ENCODE data around the gene PPP2R2D.
"Not testable (repeated sequence)": the region's sequence is repeated elsewhere in the genome, so short reads cannot be mapped to it uniquely, and the experiment has no call there.

PPP2R2D gene

GRCh38 chr10:131909014-131909808 lies 8.4 kb downstream of the PPP2R2D start:
- DNase-seq: no peak

GRCh38 chr10:131909929-131910328 lies 9.1 kb downstream of the PPP2R2D start:
- DNase-seq: no peak

DNA sequence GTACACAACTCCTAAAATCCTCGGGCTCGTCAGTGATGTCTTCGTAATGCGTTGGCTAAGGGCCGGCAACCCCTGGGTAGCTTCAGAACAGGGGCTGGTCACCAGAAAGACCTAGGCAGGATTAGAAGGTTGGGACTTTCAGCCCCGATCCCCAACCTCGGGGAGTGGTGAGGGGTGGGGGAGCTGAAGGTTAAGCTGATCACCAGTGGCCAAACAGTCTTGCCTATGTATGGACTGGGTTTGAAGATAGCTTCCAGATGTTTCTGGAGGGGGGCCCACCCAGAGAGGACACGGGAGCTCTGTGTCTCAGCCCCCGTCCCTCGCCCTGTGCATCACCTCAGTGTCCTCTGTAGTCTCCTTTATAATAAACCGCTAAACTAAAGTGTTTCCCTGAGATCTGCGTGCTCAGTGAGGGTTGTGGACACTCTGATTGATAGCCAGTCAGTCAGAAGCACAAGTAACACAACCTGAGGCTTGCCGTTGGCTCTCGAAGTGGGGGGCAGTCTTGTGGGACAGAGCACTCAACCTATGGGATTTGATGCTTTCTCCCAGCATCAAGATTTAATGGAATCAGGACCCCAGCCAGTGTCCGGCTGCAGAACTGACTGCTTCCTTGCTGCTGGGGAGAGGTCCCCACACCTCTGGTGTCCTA lies 10.0 kb downstream of the PPP2R2D start:
- no peak for DNase-seq

GRCh38 chr10:131911451-131911850 lies 10.6 kb downstream of the PPP2R2D start:
- DNase-seq: no peak

- DNase-seq: no peak
Observed at GRCh38 chr10:131912620-131913019, 11.8 kb downstream of the PPP2R2D start.

DNA sequence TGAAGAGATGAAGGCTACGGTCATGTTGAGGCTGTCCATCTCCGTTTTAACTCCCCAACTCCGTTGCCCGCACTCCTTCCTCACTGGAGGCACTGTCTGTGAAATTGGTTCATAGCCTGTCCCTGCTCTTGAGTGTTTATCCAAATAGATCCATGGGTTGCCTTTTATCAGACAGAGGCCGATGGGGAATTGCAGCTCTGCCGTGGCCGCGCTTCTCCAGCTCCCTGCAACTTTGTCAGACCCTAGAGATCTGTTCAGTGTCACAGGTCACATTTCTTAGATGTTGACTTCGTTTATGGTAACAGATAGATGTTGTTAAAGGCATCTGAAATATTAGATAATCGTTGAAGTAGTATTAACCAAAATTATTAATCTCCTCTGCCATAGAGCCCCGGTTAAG lies 14.7 kb downstream of the PPP2R2D start:
- no peak for DNase-seq

DNA sequence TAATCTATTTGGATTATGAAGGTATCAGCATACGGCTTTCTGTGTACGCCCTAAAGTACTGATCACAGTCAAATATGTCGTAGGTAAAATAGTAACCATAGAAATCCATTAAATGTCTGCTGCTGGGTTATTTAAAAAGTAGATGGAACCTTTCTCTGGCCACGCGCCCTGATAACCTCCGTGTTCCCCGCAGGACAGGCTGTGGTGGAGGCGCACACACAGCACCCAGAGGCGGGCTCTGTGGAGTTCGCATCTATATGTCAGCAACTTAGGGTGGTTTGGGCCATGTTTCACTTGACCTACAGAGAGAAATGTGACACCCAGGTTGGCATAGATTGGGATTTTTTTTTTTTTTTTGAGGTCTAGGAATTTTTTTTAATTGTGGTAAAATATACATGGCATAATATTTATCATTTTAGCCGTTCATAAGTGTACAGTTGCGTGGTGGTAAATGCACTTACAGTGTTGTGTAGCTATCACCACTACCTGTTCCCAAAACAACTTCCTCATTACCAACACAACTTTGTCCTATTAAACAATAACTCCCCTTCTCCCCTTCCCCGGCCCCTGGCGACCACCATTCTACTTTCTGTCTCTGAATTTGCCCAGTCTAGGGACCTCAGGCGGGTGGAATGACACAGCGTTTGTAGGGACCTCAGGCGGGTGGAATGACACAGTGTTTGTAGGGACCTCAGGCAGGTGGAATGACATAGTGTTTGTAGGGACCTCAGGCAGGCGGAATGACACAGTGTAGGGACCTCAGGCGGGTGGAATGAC lies 15.4 kb downstream of the PPP2R2D start:
- DNase-seq: no peak

- not testable (repeated sequence) for DNase-seq
Observed at GRCh38 chr10:131916767-131917160, 16.0 kb downstream of the PPP2R2D start.

DNA sequence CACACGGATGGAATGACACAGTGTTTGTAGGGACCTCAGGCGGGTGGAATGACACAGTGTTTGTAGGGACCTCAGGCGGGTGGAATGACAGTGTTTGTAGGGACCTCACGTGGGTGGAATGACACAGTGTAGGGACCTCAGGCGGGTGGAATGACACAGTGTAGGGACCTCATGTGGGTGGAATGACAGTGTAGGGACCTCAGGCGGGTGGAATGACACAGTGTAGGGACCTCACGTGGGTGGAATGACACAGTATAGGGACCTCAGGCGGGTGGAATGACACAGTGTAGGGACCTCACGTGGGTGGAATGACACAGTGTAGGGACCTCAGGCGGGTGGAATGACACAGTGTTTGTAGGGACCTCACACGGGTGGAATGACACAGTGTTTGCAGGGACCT lies 16.7 kb downstream of the PPP2R2D start:
- not testable (repeated sequence) for DNase-seq

- DNase-seq: not testable (repeated sequence)
Observed at GRCh38 chr10:131919461-131919860, 18.7 kb downstream of the PPP2R2D start.

DNA sequence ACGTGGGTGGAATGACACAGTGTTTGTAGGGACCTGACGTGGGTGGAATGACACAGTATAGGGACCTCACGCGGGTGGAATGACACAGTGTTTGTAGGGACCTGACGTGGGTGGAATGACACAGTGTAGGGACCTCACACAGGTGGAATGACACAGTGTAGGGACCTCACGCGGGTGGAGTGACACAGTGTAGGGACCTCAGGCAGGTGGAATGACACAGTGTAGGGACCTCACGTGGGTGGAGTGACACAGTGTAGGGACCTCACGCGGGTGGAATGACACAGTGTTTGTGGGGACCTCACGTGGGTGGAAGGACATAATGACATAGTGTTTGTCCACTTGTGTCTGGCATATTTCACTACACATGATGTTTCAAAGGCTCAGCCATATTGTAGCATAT lies 19.3 kb downstream of the PPP2R2D start:
- no peak for DNase-seq

- DNase-seq: no peak
Observed at GRCh38 chr10:131920693-131921092, 19.9 kb downstream of the PPP2R2D start.

DNA sequence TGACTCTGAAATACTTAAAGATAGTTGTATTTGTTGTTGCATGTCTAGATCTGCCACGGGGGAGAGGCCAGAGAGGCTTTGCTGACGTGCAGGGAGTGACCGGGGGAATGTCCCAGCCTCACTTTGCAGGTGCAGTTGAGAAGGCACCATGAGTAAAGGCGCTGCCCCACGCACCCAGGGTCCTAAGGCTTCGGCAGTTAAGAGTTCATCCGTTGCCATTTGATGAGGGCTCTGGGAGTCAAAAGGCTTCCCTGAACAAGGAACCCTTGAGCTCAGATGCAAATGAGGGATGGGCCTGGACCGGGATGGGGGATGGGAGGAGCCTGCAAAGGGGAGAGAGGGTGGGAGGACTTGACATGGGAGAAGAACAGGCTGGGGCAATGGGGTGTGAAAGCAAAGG lies 20.4 kb downstream of the PPP2R2D start:
- DNase-seq: no peak

- no peak for DNase-seq
Observed at GRCh38 chr10:131923038-131923756, 22.4 kb downstream of the PPP2R2D start.

DNA sequence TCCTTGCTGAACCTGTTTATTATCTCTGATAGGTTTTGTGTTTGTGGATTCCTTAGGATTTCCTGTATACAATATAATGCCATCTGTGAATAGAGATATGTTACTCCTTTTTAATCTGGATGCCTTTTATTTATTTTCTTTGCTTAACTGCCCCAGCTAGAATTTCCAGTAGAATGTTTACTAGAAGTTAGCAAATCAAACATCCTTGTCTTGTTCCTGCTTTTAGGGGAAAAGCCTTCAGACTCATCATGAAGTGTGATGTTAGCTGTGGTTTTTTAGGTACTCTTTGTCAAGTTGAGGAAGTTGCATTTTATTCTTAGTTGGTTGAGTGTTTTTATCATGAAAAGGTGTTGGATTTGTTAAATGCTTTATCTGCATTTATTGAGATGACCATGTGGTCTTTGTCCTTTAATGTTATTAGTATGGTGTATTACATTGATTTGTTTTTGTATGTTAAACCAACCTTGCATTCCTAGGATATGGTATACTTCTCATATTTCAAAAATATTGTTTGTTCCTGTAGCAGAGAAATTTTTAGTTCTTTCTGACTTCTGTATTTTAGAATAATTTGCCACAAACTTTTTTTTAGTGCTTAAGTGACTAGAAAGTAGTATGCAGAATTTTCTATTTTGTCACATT lies 24.3 kb downstream of the PPP2R2D start:
- DNase-seq: no peak

DNA sequence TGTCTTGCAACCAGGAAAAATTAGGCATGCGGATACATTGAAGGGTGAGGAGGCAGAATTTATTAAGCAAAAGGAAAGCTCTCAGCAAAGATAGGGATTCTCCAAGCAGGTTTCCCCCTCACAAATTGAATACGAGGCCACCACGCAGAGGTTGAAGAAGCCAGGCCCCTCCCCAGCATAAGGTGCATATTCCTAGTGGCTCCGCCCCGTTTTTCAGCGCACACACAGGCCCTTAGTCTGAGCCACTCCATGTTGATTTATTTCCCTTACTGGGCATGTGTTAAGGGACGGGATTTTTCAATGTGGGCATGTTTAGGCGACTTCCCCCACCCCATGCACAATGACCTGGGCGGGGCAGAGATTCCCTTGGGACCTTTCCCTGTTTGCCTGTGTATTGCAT lies 24.9 kb downstream of the PPP2R2D start:
- DNase-seq: no peak

- no peak for DNase-seq
Observed at GRCh38 chr10:131926253-131926652, 25.4 kb downstream of the PPP2R2D start.

DNA sequence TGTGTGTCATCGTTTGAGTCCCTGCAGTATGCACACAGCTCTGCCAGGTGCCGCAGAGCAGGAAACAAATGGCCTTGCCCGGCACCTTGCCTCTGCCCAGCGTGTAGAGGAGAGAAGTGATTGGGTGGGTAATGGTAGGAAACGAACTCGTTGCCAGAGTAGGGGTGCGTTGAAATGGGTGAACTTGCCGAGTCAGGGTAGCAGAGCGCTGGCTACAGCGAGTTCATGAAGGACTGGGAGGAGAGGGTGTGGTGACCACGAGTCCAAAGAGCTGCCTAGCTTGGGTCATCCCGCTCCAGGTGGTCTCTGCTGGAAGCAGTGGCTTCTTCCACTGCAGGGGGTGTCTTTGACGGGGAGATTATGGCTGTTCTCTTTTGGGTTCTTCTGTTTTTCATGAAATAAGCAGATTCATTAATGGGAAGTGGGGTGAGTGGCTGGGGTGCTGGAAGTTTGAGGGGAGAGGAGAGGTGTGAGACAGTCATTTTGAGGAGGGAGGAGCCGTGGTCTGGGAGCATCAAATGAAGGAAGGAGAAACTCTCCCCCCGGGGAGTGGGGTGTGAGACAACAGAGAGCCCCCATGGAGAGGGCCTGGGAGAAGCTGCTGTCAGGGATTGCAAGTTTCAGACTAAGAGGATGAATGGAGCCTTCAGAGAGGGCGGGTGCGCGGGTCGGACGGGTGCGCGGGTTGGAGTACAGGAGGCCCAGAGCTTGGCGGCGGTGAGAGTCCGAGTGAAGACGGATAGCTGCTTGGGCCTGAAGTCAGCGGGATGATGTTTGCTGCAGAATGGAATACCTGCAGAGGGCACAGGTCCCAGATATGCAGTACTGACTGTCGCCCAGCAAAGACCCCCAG lies 26.2 kb downstream of the PPP2R2D start:
- no peak for DNase-seq

- no peak for DNase-seq
Observed at GRCh38 chr10:131928248-131929095, 27.7 kb downstream of the PPP2R2D start.

GRCh38 chr10:131929122-131929845 lies 28.5 kb downstream of the PPP2R2D start:
- DNase-seq: no peak

All from NCI-H510A (cell line).